ENCODE measurements around the gene BHLHE40. TPM values are rescaled to one million over a fixed set of nuclear protein-coding genes. Genes with fewer than 3 reads are reported as not detected.

The BHLHE40 gene
- total RNA-seq (10 to 100 TPM; 12.5 to 81.9 (median 24.3) TPM), polyA plus RNA-seq (10 to 100 TPM; 11.1 to 32.2 (median 22.2) TPM)

DNA sequence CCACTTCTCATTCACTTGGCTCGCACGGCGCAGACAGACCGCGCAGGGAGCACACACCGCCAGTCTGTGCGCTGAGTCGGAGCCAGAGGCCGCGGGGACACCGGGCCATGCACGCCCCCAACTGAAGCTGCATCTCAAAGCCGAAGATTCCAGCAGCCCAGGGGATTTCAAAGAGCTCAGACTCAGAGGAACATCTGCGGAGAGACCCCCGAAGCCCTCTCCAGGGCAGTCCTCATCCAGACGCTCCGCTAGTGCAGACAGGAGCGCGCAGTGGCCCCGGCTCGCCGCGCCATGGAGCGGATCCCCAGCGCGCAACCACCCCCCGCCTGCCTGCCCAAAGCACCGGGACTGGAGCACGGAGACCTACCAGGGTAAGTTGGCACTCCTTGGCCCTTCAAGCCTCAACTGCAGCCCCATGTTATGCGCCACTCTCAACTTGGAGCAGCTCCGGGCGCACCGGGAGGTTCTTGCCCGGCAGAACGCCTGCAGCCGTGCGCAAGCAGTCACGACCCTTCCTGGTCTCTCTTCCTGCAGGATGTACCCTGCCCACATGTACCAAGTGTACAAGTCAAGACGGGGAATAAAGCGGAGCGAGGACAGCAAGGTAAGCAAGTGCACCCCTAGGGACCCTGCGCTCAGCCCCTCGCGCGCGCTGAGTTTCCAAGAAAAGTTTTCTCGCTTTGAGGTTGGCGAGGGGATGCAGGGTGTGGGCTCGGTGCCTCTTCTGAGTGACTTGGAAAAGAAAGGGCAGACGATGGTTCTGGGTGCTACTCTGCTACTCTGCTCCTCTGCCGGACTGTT, at the start of gene BHLHE40:
Gene BHLHE40, plus strand, starts transcription at position 10 of the 801 bp plus-strand sequence. Its CDS starts 282 bp downstream, at position 292.
- H3K4me3 ChIP-seq = peak within 1 kb of the TSS; percentile 67 to 94 (median 82)
- peaks cover 0 to 14% (median 0%) of the 10 kb centered on the region in 4 donors for H3K36me3 ChIP-seq
- H3K27ac ChIP-seq = peak within 1 kb of the TSS; percentile 98 to 99 (median 98)
- no peak for DNase-seq
- intact Hi-C loops (cut with DNase I) = loop anchor here (2.0 to 10.0 kb wide), 3 partner anchors 153 to 485 kb away; partner anchors contain the start of gene ITPR1
- no peaks in the 10 kb centered on the region for H3K27me3 ChIP-seq
- TF ChIP-seq CTCF (IDR thresholded peaks at IDR 0.05) (no peak), POLR2A (IDR thresholded peaks at IDR 0.05) (peak; percentile 81 to 88), POLR2AphosphoS5 (IDR thresholded peaks at IDR 0.05) (peak; percentile 87 to 95 (median 94)), EP300 (IDR thresholded peaks at IDR 0.05) (peak in 1 of 4 donors; percentile 20)
- H3K4me1 ChIP-seq = peaks cover 0 to 53% (median 49%) of the 10 kb centered on the region in 4 donors
- WGBS, 2 donors = 0% methylated on average over 51 of the region's 51 CpGs
- no peaks in the 10 kb centered on the region for H3K9me3 ChIP-seq

DNA sequence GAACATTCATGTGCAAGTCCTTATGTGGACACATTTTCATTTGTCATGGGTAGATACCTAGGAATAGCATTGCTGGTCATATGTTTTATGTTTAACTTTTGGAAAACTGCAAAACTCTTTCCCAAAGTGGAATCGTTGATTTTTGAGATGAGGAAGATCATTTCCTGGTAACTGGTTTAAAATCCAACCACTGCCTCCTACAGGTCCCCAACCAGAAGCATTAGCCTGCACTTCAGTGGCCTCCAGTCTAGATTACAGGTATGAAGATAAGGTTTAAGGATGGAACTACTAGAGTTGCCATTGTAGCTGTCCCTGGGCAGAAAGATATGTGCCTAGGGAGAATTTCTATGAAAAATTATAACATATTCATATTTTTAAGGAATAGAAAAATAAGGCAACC, 48.7 kb upstream of the BHLHE40 start:
- no peaks in the 10 kb centered on the region for H3K27me3 ChIP-seq
- H3K4me1 ChIP-seq = no peaks in the 10 kb centered on the region
- intact Hi-C loops (cut with DNase I) = no loop called here
- no peaks in the 10 kb centered on the region for H3K9me3 ChIP-seq
- WGBS, 2 donors = 35 to 78% methylated on average over 1 of the region's 1 CpG
- H3K36me3 ChIP-seq = no peaks in the 10 kb centered on the region
- no peak for TF ChIP-seq EP300 (IDR thresholded peaks at IDR 0.05)
- no peak for TF ChIP-seq CTCF (IDR thresholded peaks at IDR 0.05)
- H3K27ac ChIP-seq = no peak overlapping the region
- H3K4me3 ChIP-seq = no peak overlapping the region
- no peak for DNase-seq

DNA sequence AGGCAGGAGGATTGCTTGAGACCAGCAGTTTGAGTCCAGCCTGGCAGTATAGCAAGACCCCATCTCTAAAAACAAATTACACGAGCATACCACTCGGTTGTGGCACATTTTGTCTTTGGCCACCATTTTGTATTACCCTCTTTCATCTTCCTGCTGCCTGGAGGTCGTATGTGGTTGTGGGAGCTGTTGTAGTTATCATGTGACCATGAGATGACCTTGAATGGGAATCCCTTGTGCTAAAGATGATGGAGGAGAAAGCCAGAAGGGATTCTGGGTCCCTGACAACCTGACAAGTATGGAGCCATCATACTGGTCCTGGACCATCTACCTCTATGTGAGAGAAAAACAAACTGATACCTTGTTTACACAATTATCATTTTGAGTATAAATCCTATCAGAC, 45.2 kb upstream of the BHLHE40 start:
- DNase-seq = no peak
- H3K9me3 ChIP-seq = no peaks in the 10 kb centered on the region
- H3K27ac ChIP-seq = no peak overlapping the region
- no peaks in the 10 kb centered on the region for H3K27me3 ChIP-seq
- no peaks in the 10 kb centered on the region for H3K36me3 ChIP-seq
- no peaks in the 10 kb centered on the region for H3K4me1 ChIP-seq
- intact Hi-C loops (cut with DNase I) = no loop called here
- H3K4me3 ChIP-seq = no peak overlapping the region
- 90 to 93% methylated on average over 3 of the region's 3 CpGs for WGBS, 2 donors
- TF ChIP-seq POLR2AphosphoS5 (IDR thresholded peaks at IDR 0.05) (no peak), CTCF (IDR thresholded peaks at IDR 0.05) (no peak)

GRCh38 chr3:4935347-4935746, 43.9 kb upstream of the BHLHE40 start:
- H3K27me3 ChIP-seq = no peaks in the 10 kb centered on the region
- no peaks in the 10 kb centered on the region for H3K9me3 ChIP-seq
- no peak overlapping the region for H3K4me3 ChIP-seq
- H3K4me1 ChIP-seq = no peaks in the 10 kb centered on the region
- TF ChIP-seq POLR2A (IDR thresholded peaks at IDR 0.05) (no peak), EP300 (IDR thresholded peaks at IDR 0.05) (no peak), CTCF (IDR thresholded peaks at IDR 0.05) (no peak), POLR2AphosphoS5 (IDR thresholded peaks at IDR 0.05) (no peak)
- H3K36me3 ChIP-seq = no peaks in the 10 kb centered on the region
- DNase-seq = no peak
- no peak overlapping the region for H3K27ac ChIP-seq
- intact Hi-C loops (cut with DNase I) = no loop called here
- 84 to 86% methylated on average over 1 of the region's 1 CpG for WGBS, 2 donors

All from sigmoid colon (tissue), 7 donors.